LNCAP (cell line): ENCODE data around the gene CXCL1.

Source experiments
- TF ChIP-seq, protein P1 (sequence below): fragments of 450-650 bp; IDR thresholded peaks from 2 replicates; pipeline ENCODE4 v1.5.1; 2017; ENCODE audit warnings: mild to moderate bottlenecking

The CXCL1 gene

DNA sequence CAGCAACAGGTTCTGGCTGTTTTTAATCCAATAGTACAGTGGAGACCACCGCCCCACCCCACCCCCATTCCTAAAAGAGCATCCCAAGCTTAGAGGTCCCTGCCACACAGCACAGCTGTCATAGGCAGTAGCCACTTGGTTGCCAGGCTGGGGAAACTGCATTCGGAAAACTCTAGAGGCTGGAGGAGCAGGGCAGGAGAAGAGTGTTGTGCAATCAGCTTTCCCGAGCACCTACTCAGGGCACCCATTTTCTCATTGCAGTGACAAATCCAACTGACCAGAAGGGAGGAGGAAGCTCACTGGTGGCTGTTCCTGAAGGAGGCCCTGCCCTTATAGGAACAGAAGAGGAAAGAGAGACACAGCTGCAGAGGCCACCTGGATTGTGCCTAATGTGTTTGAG, 1.1 kb downstream of the CXCL1 start:
- TF ChIP-seq, protein P1, sequence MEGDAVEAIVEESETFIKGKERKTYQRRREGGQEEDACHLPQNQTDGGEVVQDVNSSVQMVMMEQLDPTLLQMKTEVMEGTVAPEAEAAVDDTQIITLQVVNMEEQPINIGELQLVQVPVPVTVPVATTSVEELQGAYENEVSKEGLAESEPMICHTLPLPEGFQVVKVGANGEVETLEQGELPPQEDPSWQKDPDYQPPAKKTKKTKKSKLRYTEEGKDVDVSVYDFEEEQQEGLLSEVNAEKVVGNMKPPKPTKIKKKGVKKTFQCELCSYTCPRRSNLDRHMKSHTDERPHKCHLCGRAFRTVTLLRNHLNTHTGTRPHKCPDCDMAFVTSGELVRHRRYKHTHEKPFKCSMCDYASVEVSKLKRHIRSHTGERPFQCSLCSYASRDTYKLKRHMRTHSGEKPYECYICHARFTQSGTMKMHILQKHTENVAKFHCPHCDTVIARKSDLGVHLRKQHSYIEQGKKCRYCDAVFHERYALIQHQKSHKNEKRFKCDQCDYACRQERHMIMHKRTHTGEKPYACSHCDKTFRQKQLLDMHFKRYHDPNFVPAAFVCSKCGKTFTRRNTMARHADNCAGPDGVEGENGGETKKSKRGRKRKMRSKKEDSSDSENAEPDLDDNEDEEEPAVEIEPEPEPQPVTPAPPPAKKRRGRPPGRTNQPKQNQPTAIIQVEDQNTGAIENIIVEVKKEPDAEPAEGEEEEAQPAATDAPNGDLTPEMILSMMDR, result no peak

DNA sequence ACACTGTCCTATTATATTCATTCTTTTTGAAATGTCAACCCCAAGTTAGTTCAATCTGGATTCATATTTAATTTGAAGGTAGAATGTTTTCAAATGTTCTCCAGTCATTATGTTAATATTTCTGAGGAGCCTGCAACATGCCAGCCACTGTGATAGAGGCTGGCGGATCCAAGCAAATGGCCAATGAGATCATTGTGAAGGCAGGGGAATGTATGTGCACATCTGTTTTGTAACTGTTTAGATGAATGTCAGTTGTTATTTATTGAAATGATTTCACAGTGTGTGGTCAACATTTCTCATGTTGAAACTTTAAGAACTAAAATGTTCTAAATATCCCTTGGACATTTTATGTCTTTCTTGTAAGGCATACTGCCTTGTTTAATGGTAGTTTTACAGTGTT, 1.6 kb downstream of the CXCL1 start:
- TF ChIP-seq, protein P1, result no peak

DNA sequence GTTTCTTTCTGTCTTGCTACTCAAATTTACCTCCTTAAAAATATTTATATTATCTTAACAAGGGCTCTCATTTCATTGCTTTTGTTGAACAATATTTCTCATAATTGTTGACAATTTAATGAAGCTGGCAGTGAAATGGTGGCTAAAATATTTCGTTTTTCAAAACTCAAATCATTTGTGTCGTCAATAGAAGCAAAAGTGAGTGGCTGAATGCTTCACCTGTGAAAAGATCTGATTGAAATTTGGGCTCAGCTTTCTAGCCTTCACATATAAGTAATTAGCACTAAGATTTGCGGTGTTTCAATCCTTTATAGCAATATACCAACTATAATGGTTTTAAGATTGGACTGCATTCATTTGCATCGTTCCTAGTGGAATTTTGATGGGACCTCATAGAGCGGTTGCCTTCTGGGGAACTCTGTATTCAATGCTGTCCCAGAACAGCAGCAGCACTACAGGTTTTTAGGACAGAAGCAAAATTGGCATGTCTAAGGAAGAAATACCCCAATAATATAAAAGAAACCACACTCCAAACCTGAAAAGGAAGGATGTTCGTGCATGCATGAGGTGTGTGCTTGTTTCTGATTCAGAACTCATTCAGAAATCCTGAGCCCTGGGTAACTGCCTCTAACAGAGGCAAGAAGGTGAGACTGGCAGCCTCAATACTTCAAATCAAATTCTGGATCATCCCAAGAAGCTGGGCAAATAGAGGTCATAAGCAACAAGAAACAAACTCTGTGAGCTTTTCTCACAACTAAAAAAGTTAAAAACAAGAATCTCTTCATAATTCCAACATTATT, 2.5 kb downstream of the CXCL1 start:
- TF ChIP-seq, protein P1, result no peak

GRCh38 chr4:73872316-73873108, 3.3 kb downstream of the CXCL1 start:
- TF ChIP-seq, protein P1, result no peak

DNA sequence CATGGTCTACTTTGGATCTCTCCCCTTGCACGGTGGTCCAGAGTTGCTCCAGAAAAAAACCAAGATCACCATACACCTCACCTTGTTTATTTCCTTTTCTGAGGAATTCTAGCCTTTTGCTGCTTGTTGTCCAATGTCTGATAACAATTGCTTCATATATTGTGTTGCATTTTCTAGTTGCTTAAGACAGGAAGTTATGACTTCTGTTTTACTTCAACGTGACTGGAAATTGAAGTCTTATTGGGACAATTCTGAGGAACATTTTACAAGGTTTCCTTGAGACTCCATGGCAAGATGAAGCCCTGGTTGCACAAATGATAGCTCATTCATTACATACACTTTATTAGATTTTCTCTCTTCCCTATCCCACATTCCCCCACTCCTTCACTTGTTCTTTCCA, 5.2 kb downstream of the CXCL1 start:
- TF ChIP-seq, protein P1, result no peak

- TF ChIP-seq, protein P1, result no peak
These were observed 6.2 kb downstream of the CXCL1 start for GRCh38 chr4:73875401-73875800.

DNA sequence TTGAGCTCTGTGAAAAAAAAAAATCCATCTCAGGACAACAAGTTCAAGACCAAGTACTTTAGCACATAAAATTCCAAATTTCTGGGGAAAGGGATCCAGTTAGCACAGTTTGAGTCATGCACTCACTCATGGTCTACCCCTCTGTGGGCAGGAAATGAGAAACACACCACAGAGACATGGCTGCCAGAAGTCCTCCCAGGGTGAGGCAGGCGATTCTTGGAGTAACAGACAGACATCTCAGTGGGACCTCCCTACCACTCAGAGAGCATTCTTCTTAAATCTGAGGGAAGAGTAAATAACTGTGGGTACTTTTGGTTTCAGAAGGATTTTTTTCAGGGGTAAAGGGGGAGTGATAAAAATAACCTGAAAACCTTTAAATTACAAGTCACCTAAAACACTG, 14.1 kb downstream of the CXCL1 start:
- TF ChIP-seq, protein P1, result no peak
